Common myeloid progenitor, CD34-positive (primary cell): ENCODE data around the gene RAC2.

Experiments
- CTCF ChIA-PET: fragments of 350-600 bp; sonication (Branson Sonifier 250); formaldehyde crosslinking; loops from one replicate; lab custom pipeline; 2021; ENCODE audit warnings: antibody characterized with exemption; lab: Charles Lee
- POLR2A ChIA-PET: fragments of 350-600 bp; sonication (Branson Sonifier 250); formaldehyde crosslinking; loops from one replicate; lab custom pipeline; 2021; ENCODE audit warnings: antibody characterized with exemption; lab: Charles Lee
- DNase-seq, 3 donors: peaks; one replicate each; pipeline versions ENCODE4 v3.0.0 to v3.0.0-alpha.2; 2013
- H3K27ac ChIP-seq, 2 experiments: 1 replicate in 1 of 2; 2 replicates in 1 of 2; pipeline ENCODE4 v1.7.0; 2013; ENCODE audit warnings: inconsistent platforms in 2 of 2, low read length in 2 of 2, mild to moderate bottlenecking in 2 of 2, low read depth in 1 of 2, moderate library complexity in 1 of 2; ENCODE audit not compliant: severe bottlenecking in 2 of 2, insufficient read depth in 1 of 2, poor library complexity in 1 of 2
- H3K27me3 ChIP-seq, 5 experiments: replicated peaks in 2 of 5; 1 replicate in 3 of 5; 2 replicates in 2 of 5; pipeline versions ENCODE4 v1.6.1 to v1.7.0; 2013; ENCODE audit warnings: low read length in 4 of 5, mild to moderate bottlenecking in 2 of 5, moderate library complexity in 2 of 5, inconsistent platforms in 1 of 5; ENCODE audit not compliant: insufficient read depth in 5 of 5, control insufficient read depth in 4 of 5
- H3K36me3 ChIP-seq, 4 experiments: 1 replicate in 2 of 4; 2 replicates in 2 of 4; pipeline versions ENCODE4 v1.6.1 to v1.7.0; 2013; ENCODE audit warnings: low read length in 3 of 4, control low read depth in 1 of 4, mild to moderate bottlenecking in 1 of 4; ENCODE audit not compliant: control insufficient read depth in 4 of 4, insufficient read depth in 4 of 4
- H3K4me1 ChIP-seq, 4 experiments: 1 replicate in 3 of 4; 2 replicates in 1 of 4; pipeline versions ENCODE4 v1.6.1 to v1.7.1; 2013; ENCODE audit warnings: low read length in 3 of 4, mild to moderate bottlenecking in 3 of 4, control low read depth in 1 of 4, inconsistent platforms in 1 of 4, moderate library complexity in 1 of 4; ENCODE audit not compliant: control insufficient read depth in 4 of 4, insufficient read depth in 4 of 4; ENCODE audit errors: control extremely low read depth in 1 of 4
- H3K4me3 ChIP-seq, 7 experiments: 1 replicate in 4 of 7; 2 replicates in 3 of 7; pipeline versions ENCODE4 v1.5.1 to v1.7.0; 2013; ENCODE audit warnings: mild to moderate bottlenecking in 7 of 7, low read length in 6 of 7, moderate library complexity in 6 of 7, inconsistent platforms in 2 of 7, low read depth in 2 of 7, control low read depth in 1 of 7; ENCODE audit not compliant: insufficient read depth in 4 of 7, control insufficient read depth in 1 of 7; ENCODE audit errors: extremely low read depth in 1 of 7
- H3K9me3 ChIP-seq, 5 experiments: 1 replicate in 4 of 5; 2 replicates in 1 of 5; pipeline versions ENCODE4 v1.6.1 to v1.7.1; 2013; ENCODE audit warnings: low read length in 4 of 5, mild to moderate bottlenecking in 2 of 5, inconsistent platforms in 1 of 5, low read depth in 1 of 5, moderate library complexity in 1 of 5; ENCODE audit not compliant: control insufficient read depth in 4 of 5, insufficient read depth in 2 of 5; ENCODE audit errors: control extremely low read depth in 1 of 5
- WGBS: methylation state at CpG from one replicate; pipeline ENCODE4 v1.1.5; 2013; ENCODE audit not compliant: insufficient coverage; 5-methylcytosine and 5-hydroxymethylcytosine counted together

RAC2 gene

GRCh38 chr22:37190262-37190780 lies 53.7 kb downstream of the RAC2 start:
- POLR2A ChIA-PET, result no interaction called here
- DNase-seq, result no peak
- Histone ChIP-seq H3K27ac (no peak overlapping the region), H3K4me3 (no peak overlapping the region), H3K36me3 (no peaks in the 10 kb centered on the region), H3K4me1 (peaks cover 0 to 49% (median 29%) of the 10 kb centered on the region in 4 experiments), H3K27me3 (no peaks in the 10 kb centered on the region), H3K9me3 (peaks cover 0 to 4% (median 0%) of the 10 kb centered on the region in 5 experiments)
- WGBS, result no CpG with 5 or more reads among the region's 4 CpGs
- CTCF ChIA-PET, result interaction anchor here (0.7 to 5.7 kb wide), 4 partner anchors 14 to 91 kb away, joined by 3 to 25 read pairs (median 4); no protein-coding TSS in a partner anchor

- Histone ChIP-seq H3K4me3 (no peak overlapping the region), H3K4me1 (peaks cover 0 to 47% (median 30%) of the 10 kb centered on the region in 4 experiments), H3K36me3 (no peaks in the 10 kb centered on the region), H3K27ac (no peak overlapping the region), H3K27me3 (no peaks in the 10 kb centered on the region), H3K9me3 (peaks cover 0 to 4% (median 0%) of the 10 kb centered on the region in 5 experiments)
- ChIA-PET POLR2A (no interaction called here), CTCF (interaction anchor here (1.0 to 2.1 kb wide), 3 partner anchors 8 to 14 kb away, joined by 3 to 8 read pairs (median 7); no protein-coding TSS in a partner anchor)
- peak in 1 of 3 donors; percentile 7 for DNase-seq
- WGBS, result 100% methylated on average over 1 of the region's 2 CpGs
Observed at GRCh38 chr22:37188901-37189466, 55.1 kb downstream of the RAC2 start.

GRCh38 chr22:37187891-37188761 lies 55.9 kb downstream of the RAC2 start, which contains the start of gene C1QTNF6:
C1QTNF6 (minus strand) TSS chr22:37188247; CDS start chr22:37188213, 34 bp downstream.
- Histone ChIP-seq H3K36me3 (no peaks in the 10 kb centered on the region), H3K27ac (no peak within 1 kb of the TSS), H3K27me3 (no peaks in the 10 kb centered on the region), H3K4me3 (peak within 1 kb of the TSS in 2 of 7 experiments; percentile 9 to 10), H3K9me3 (peaks cover 0 to 4% (median 0%) of the 10 kb centered on the region in 5 experiments), H3K4me1 (peaks cover 0 to 47% (median 31%) of the 10 kb centered on the region in 4 experiments)
- ChIA-PET CTCF (interaction anchor here (1.6 to 2.1 kb wide), 3 partner anchors 9 to 12 kb away, joined by 4 to 8 read pairs (median 7); no protein-coding TSS in a partner anchor), POLR2A (no interaction called here)
- DNase-seq, result no peak
- WGBS, result 82% methylated on average over 13 of the region's 17 CpGs

- no peaks in the 10 kb centered on the region for H3K27me3 ChIP-seq
- peak overlapping the region in 1 of 7 experiments; percentile 9 for H3K4me3 ChIP-seq
- peaks cover 0 to 43% (median 31%) of the 10 kb centered on the region in 4 experiments for H3K4me1 ChIP-seq
- ChIA-PET POLR2A (no interaction called here), CTCF (interaction anchor here (1.6 to 2.1 kb wide), 3 partner anchors 9 to 12 kb away, joined by 4 to 8 read pairs (median 7); no protein-coding TSS in a partner anchor)
- H3K36me3 ChIP-seq, result no peaks in the 10 kb centered on the region
- WGBS, result 43% methylated on average over 4 of the region's 5 CpGs
- H3K9me3 ChIP-seq, result no peaks in the 10 kb centered on the region
- no peak for DNase-seq
- H3K27ac ChIP-seq, result no peak overlapping the region
Observed at GRCh38 chr22:37187552-37187890, 56.5 kb downstream of the RAC2 start.

- H3K27me3 ChIP-seq, result no peaks in the 10 kb centered on the region
- no peak overlapping the region for H3K27ac ChIP-seq
- ChIA-PET CTCF (interaction anchor here (1.1 to 1.7 kb wide), 3 partner anchors 10 to 12 kb away, joined by 3 to 8 read pairs (median 4); no protein-coding TSS in a partner anchor), POLR2A (no interaction called here)
- no CpG with 5 or more reads among the region's 4 CpGs for WGBS
- H3K4me1 ChIP-seq, result peaks cover 0 to 43% (median 31%) of the 10 kb centered on the region in 4 experiments
- peak overlapping the region in 1 of 7 experiments; percentile 60 for H3K4me3 ChIP-seq
- H3K9me3 ChIP-seq, result no peaks in the 10 kb centered on the region
- no peaks in the 10 kb centered on the region for H3K36me3 ChIP-seq
- DNase-seq, result no peak
Observed at GRCh38 chr22:37186997-37187522, 57.0 kb downstream of the RAC2 start.

GRCh38 chr22:37186228-37186996 lies 57.7 kb downstream of the RAC2 start:
- POLR2A ChIA-PET, result no interaction called here

More at GRCh38 chr22:37186228-37186996, 57.7 kb downstream of the RAC2 start:
- WGBS, result 49% methylated on average over 6 of the region's 9 CpGs
- Histone ChIP-seq H3K36me3 (no peaks in the 10 kb centered on the region), H3K4me3 (peak overlapping the region in 4 of 7 experiments; percentile 12 to 60 (median 36)), H3K27me3 (no peaks in the 10 kb centered on the region), H3K9me3 (no peaks in the 10 kb centered on the region), H3K27ac (no peak overlapping the region), H3K4me1 (peaks cover 0 to 43% (median 31%) of the 10 kb centered on the region in 4 experiments)
- DNase-seq, result peak; percentile 88 to 97 (median 95)
- CTCF ChIA-PET, result interaction anchor here (0.7 to 1.6 kb wide), 3 partner anchors 9 to 13 kb away, joined by 3 to 4 read pairs (median 3); no protein-coding TSS in a partner anchor
